HG03280 (cell line): ENCODE results near the gene ELN.

Experiments used
- ATAC-seq: cut with Tn5 transposase; IDR thresholded peaks from one replicate; pipeline ENCODE4 v1.9.1; 2021; ENCODE audit warnings: mild to moderate bottlenecking, moderate library complexity; ENCODE audit not compliant: unreplicated experiment

The ELN gene

DNA sequence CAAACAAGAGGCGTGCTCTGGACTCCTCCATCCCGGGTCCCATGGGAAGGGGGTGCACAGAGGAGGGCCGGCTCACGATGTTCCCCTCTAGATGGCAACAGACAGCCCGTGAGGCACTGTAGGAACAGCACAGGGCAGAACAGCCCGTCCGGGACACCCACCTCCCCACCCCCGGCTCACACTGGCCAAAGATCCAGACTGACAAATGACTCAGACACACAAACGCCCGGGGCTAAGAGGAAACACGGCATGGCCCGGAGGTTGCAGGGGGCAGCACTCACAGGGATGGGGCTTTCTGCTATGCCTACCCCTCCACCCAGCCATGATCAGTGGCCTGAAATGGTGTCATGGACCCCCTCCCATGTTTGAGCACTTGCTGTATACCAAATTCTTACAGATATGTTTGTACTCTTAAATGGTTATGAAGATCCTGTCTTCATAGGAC, 4.9 kb upstream of the ELN start:
- ATAC-seq = no peak

DNA sequence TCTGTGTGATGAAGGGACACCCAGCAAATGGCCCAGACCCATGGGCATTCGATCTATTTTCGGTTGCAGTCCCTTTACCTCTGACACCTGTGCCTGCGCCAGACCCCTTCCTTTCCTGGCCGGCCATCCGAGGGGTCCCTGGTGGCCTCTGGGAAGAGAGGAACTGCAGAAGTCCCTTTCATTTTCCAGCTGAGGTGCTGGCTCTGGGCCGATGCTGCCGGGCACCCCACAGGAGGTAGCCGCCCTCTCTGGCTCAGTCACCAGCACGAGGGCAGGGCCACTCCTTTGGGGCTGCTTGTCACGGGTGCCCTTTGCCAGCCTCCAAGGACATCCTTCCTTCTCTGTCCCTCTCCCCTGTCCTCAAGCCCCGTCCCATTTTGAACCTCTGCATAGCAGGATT, 4.2 kb upstream of the ELN start:
- ATAC-seq = no peak

DNA sequence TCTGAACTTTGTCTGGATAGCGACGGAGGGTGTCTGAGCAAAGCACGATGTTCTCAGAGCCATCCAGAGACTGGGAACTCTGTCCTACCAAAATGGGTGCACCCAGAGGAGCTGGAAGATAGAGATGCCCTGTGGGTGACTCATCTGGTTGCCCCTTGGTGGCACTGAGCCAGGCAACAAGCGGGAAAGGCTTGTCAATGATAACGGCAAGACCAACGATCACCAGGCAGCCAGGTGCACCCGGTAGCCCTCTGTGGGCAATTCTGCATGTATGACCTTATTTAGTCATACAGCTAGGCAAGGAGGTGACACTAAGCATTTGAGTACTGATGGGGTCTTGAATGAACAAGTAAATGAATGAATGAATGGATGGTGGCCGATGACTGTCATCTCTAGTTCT, 2.8 kb upstream of the ELN start:
- ATAC-seq = no peak

DNA sequence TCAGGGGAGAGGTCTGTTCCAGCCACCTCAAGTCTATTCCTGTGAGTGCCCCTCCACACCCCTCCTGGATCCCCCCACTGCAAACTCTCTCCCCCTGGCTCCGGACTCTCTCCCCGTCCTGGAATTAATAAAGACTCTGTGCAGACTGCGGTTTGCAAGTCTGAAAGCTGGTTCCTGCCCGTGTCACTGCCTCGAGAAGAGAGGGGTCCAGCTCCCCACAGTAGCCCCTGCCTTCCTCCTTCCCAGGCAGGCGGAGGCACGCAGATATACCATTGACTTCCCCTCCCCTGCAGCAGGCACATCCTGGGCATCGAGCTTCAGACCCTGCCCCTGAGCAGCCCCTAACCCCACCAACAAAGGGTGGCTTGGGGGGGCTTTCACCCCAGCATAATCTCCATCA, 2.2 kb upstream of the ELN start:
- ATAC-seq = no peak

DNA sequence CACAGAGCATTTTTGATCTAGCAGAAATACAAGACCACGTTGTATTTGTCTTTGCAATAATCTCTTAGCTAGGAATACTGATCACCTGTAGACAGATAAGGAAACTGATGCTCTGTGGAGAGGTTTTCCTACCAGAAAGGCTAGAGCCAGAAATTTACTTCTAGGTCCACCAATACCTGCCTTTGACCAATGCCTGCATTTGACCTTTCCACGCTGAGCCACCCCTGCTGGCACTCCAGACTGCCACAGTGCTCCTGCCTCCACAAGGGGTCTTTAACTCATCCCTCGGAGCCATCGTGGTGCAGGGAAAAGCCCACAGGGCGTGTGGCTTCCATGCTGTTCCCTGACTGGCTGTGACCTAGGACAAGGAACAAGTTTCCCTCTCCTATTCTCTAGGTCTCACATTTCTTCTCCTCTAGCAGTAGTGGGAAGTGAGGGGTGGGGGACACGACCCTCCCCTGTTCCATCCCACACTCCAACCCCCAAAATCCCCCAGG, 1.5 kb upstream of the ELN start:
- ATAC-seq = no peak

DNA sequence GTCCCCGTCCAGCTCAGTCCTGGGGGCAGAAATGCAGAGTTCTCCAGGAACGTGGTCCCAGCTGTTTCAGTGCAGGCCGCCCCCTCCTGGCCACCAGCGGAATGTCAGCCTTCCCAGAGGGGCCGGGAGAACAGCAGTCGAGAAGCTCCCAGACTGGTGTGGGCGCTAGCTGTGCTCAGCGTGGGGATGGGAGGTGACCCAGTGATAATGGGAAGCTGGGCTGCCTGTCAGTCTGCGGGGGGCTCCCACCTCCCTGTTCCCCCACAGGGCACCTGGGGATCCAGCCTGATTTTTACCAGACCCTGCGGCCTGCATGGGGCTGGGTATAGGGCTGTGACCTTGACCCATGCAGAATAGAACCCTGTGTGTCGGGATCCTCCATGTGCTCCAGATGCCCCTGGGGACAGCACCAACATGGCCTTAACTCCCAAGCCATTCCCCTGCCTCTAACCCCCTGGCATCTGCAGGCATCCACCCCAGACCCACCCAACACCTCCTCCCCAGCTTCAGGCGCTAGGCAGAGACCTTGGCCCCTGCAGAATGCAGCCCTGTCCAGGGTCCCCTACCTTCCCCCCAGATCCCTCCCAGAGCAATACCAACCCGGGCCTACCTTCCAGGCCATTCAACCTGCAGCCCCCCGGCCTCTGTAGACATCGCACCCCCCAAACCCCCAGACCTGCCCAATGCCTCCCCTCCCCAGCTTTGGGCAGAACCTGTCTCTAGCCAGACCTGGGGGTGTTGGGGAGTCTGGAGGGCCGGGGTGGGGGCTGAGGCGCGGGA, 880 bp upstream of the ELN start:
- no peak for ATAC-seq

DNA sequence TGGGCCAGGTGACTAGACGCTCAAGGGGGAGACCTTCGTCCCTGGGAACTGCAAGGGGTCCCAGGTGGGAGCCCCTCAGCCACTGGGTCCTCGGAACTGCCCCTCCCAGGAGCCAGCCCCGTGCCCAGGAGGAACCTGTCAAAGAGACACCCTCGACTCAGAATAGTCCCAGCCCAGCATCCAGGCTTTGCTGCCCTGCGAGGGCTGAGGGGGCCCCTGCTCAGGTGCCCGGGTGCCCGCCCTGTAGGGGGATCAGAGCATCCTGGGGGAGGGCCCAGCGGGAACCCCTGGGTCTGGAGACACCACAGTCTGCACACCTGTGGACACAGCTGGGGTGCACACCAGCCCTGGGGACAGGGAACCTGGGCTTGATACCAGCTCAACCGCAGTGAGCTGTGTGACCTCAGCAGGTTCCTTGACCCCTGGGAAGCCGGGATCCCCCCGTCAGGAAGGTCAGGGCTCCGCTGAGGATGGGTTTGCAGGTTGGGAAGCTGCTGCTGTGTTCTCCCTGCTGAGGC, 407 bp downstream of the ELN start:
- ATAC-seq = no peak

DNA sequence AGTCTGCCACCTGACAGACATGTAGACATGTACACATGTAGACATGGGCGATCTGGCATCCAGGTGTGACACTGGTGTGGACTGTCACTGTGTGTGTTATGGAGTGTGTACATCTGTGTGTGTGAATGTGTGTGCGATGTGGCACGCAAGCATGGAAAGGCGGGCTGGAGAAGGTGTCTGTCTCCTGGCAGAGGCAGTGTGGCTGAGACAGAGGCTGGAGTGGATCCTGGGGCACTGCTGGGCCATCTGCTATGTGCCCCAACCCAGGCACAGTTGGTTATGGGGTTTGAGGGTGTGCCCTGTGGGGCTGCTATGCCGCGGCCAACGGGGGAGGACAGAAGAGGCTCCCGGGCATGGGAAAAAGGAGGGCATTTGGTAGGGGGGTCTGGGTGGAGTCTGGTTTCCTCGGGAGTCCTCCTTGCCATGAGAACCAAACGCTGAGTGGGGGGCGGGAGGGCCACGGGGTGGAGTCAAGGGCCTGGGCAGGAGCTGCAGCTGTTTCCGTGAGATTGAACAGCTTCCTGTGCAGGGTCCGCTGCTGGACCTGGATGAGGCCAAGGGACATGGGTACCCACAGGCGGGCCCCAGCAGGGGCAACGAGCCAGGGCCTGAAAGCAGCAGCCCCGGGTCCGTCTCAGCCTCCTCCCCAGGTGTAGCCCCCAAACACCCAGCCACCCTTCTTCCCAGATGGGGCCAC, 1.3 kb downstream of the ELN start:
- no peak for ATAC-seq

DNA sequence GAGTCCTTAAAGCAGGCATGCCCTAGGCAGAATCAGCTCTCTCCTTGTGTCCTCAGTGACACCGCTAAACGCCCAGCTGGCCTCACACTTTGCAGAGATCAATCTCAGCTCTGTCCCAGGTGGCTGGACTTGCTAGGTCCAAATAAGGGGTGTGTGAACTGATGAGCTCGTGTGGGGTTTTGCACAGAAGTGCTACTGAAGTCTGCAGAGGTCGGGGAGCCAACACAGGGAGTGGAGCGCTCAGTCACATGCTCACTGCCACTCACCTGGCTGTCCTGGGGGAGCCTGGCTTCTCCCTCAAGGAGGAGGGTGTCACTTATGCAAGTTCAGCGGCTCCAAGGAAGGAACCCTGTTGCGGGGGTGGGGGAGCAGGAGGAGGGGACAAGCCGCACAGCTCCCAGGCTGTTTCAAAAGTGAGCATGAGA, 2.0 kb downstream of the ELN start:
- ATAC-seq = no peak

DNA sequence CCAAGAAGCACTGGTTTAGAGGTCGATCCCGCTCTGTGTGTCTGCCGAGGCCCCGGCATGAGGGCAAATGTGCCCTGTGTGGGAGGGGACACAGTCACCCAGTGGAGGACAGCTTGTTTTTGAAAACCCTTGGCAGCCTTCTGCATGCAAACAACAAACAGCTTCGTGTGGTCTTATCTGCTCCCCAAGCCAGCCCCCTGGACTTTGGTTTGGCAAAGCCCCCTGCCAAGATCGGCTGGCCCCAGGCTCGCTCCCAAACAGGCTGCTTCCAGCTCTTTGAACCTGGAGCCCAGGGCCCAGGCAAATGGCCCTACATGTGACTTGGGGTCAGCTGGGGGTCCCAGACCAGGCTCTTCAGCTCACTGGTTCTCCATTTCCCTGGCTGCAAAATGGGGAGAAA, 2.9 kb downstream of the ELN start:
- no peak for ATAC-seq

DNA sequence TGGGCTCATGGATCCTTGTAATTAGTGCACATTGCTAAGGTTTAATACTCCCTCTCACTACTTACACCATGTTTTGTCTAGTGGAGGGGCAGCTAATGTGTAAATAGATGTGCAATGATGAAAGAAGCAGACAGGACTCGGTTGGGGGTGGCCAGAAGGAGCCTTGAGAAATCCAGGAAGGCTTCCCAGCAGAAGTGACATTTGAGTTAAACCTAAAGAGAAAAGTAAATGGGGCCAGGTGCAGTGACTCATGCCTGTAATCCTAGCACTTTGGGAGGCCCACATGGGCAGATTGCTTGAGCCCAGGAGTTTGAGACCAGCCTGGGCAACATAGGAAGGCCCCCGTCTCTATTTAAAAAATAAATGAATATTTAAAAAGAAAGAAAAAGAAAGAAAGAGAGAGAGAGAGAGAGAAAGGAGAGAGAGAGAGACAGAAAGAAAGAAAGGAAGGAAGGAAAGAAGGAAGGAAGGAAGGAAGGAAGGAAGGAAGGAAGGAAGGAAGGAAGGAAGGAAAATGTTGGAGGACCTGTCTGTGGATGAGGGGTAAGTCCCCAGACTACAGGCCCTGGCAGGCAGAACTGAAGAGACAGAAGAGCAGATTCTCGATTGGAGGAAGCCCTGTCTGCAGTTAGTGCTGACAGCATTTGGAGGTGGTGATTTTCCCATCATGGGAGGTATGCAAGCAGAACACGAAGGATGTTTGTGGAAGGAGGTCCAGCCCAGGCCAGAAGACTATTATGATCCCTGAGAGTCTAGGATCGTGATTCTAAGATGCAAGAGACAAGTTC, 3.6 kb downstream of the ELN start:
- ATAC-seq = no peak

DNA sequence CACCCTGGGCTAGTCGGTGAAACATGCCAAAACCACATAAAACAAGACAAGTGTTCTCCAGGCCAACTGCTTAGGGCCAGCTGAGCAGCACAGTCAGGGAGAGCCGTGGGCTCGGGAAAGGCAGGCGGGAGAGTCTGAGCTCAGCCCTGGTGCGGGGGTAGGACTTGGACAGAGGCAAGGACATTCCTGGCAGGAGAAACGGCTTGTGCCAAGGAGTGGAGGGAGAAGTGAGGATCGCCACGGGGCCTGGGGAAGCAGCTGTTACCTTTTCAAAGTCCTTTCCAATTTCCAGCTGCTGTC, 4.2 kb downstream of the ELN start:
- no peak for ATAC-seq

DNA sequence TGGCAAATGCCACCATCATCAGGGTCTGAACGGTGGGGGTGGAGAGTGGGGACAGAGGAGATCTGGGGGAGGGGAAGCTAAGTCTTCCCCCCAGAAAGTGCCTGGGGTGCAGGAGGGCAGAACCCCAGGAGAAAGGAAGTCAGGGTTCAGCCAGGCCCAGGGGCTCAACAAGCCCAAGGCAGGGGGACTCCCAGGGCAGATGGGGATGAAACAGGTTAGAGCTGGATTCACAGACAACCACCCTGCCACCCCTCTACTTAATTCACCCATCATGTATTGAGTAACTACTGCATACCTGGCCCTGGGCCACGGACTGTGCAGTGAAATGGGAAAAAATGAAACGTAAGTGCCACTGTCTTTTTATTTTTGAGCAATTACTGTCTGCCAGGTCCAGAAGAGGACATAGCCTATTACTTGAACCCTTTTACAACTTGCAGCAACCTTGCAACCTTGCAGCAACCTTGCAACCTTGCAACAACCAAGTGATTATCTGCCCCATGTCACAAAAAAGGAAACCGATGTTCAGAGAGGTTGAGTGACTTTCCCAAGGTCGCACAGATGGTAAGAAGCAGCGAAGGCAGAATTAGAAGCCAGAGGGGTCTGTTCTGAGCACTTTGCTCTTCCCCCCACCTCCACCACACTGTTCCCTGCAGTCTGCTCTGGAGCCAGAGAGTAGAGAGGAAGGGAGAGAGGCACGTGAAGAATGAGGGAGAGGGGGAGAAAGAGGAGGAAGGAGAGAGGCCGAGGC, 4.8 kb downstream of the ELN start:
- ATAC-seq = no peak

DNA sequence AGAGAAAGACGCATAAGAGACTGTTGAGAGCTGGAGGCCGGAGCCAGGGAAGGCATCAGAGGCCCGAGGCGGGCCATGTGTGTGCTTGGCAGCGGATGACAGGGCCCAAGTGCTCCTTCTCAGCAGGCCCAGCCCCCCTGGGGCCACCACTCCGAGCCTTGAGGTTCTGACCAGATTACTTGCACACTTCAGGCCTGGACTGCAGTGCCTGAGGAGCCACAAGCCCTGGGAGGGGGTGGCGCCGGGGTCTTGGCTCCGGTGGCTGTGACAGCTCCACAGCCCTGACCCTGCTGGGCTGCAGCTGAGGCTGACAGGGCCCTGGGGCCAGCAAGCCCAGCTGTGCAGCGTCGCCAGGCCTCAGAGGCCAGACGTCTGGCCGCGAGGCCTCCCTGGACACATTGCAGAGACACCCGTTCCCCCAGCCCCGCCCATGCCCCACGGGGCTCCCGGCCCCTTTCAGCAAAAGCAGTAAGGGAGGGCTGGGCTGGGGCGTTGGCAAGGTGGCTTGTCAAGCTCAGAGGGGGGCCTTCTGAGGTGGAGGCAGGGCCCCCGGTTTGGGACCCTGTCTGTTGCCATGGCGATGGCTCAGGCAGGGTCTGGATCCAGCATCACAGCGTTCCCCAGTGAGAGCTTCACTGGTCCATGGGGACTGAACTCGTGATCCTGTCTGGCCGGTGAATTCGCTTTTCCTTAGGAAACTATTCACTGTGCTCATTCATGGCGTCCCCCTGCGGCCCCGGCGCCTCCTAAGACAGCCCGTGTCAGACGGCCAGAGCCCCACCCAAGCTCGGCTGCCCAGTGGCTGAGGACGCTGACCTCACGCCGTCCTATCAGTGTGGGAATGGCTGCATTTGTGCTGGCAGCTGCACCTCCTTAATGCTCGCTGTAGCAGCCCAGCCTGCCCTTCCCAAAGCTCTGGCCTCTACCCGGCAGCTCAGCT, 5.7 kb downstream of the ELN start:
- no peak for ATAC-seq

DNA sequence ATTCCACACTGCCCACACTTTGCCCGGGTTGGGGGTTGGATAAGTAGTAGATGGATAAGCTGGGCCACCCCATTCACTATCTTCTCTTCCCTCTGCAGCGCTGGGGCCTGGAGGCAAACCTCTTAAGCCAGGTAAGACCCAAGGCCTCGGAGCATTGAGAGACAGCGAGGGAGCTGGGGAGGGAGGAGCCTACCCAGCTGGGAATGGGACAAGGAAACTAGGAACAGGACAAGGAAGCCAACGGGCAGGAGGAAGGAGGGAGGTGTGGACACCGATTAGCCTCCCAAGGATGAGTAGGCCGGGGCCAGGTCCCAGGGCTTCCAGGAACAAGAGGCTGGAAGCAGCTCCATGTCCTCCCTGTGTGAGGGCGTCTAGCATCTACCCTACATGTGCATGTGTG, 9.6 kb downstream of the ELN start:
- no peak for ATAC-seq

DNA sequence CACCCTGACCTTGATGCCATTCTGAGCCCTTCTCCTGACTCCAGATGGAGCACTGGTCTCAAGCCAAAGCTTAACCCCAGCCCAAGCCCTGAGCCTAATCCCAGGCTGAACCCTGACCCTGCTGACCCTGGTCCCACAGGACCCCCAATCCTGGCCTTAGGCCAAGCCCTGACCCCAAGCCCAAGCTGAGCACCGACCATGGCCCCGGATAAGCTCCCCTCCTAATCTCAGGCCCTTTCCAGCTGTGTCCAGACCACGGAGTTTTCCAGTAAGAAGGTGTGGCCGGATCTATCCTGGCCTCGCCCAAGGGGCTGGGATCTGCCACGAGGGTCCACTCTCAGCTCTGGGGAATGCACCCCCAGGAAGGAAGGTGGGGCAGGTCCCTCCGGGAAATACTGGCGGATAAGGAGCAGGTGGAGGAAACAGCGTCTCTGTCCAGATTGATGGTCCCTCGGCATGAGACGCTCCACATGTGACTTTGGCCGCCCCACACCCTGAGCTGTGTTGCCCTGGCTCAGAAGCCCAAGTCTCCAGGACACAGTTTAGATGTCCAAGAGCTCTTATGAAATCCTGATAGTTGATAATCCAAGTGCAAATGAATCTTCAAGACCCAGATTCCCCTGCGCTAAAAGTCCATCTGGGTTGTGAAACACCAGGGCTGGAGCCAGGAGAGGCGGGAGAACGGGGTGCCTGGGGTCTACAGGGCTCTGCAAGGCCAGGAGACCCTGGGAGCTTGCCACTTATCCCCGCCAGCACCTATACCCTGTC, 10.4 kb downstream of the ELN start:
- ATAC-seq = no peak

DNA sequence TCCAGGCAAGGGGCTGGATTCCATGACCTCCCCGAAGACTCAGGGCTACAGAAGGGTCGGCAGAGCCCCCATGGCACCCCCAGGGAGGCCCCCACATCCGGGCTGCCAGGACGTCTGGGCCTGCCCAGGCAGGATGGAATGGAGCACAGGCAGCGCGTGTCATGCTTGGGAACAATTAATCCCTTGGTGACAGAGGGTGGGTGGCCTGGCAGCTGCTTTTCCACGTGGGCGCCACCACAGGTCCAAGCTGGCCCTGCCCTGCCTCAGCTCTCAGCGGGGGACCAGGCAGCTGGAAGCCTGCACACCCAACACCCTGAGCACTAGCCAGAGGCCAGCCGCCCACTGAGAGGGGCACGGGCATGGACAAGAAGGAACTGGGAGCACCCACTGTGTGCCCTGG, 11.4 kb downstream of the ELN start:
- no peak for ATAC-seq

DNA sequence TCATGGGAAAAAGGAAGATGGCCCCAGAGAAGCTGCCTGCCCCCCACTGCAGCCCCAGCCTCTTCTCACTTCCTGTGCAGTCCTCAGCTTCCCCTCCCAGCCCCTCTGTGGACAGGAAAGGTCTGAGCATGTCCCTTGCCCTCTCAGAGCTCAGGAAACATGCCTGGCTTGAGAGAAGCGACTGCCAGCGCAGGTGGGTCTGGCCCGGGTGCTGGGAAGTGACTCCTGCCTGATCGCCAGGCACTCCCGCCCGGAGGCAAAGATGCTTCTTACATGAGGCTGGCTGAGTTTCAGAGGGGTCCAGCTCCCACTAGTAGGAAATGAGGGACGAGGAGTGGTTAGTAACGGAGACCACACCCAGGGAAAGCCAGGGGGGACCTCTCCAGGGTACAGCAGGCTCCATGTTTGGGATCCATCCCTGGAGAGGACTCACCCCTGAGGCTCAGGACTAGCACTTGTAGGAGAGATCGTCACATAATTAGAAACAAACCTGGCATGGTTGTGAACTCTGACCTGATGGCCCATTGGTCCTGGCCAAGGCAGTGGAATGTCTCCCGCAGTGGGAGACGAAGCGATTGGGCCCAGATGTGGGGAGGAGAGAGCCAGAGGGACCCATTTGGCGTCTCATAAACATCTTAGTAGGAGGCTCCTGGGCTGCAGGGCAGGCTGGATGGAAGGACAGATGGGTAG, 12.3 kb downstream of the ELN start:
- no peak for ATAC-seq
